Spleen (tissue), 7 donors: ENCODE data around the gene SHFL.

ENCODE experiments used
- POLR2A ChIP-seq, 3 donors: fragments of 450-650 bp; IDR thresholded peaks; one replicate each; pipeline ENCODE4 v1.5.1; 2017; ENCODE audit warnings: antibody characterized with exemption in 3 of 3, mild to moderate bottlenecking in 1 of 3
- TF ChIP-seq, protein P1 (sequence below), 11 experiments: fragments of 200-600 bp in 7 of 11; fragments of 450-650 bp in 4 of 11; sonication (generic) in 4 of 11; IDR thresholded peaks in 8 of 11; conservative IDR thresholded peaks in 3 of 11; 1 replicate in 7 of 11; 2 replicates in 4 of 11; pipeline versions ENCODE4 v1.4.0 to v1.8.0; 2016 to 2021; ENCODE audit warnings: antibody characterized with exemption in 11 of 11, inconsistent platforms in 4 of 11, mild to moderate bottlenecking in 1 of 11
- donor health status: DM: no; HTN: no; CAD: no; lungs with moderate emphysema.
- donor health status: DM: no; HTN: no; CAD: no.
- donor health status: DM: no; HTN: no; CAD: no.

DNA sequence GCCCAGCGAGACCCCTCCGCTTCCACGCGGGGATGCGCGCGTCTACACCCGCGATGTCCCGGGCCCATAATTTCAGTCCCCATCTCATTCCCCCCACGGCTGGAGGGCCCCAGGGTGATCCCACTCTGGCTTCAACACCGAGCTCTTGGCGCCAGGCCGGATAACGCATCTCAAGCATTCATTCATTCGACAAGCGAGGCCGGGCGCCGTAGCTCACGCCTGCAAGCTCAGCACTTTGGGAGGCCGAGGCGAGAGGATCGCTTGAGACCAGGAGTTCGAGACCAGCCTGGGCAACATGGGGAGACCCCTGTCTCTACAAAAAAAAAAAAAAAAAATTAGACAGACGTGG is 10.5 kb downstream of the SHFL start:
- TF ChIP-seq, protein P1, sequence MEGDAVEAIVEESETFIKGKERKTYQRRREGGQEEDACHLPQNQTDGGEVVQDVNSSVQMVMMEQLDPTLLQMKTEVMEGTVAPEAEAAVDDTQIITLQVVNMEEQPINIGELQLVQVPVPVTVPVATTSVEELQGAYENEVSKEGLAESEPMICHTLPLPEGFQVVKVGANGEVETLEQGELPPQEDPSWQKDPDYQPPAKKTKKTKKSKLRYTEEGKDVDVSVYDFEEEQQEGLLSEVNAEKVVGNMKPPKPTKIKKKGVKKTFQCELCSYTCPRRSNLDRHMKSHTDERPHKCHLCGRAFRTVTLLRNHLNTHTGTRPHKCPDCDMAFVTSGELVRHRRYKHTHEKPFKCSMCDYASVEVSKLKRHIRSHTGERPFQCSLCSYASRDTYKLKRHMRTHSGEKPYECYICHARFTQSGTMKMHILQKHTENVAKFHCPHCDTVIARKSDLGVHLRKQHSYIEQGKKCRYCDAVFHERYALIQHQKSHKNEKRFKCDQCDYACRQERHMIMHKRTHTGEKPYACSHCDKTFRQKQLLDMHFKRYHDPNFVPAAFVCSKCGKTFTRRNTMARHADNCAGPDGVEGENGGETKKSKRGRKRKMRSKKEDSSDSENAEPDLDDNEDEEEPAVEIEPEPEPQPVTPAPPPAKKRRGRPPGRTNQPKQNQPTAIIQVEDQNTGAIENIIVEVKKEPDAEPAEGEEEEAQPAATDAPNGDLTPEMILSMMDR (IDR thresholded peaks at IDR 0.05 in 8 of 11, conservative IDR thresholded peaks at IDR 0.05 in 3 of 11): no peak
- TF ChIP-seq POLR2A (IDR thresholded peaks at IDR 0.05): no peak
